Panc1 (cell line): Measurements from ENCODE around the gene MRGPRE.
"Not testable (repeated sequence)": the region's sequence is repeated elsewhere in the genome, so short reads cannot be mapped to it uniquely, and the experiment has no call there.

Experiments used
- POLR2AphosphoS5 ChIP-seq: IDR thresholded peaks from 2 replicates; pipeline ENCODE4 v1.6.1; 2012; ENCODE audit warnings: mild to moderate bottlenecking, low read depth, low read length, moderate library complexity
- TCF7L2 ChIP-seq: IDR thresholded peaks from 2 replicates; pipeline ENCODE4 v1.6.1; 2011; ENCODE audit warnings: mild to moderate bottlenecking, low read depth, low read length, inconsistent platforms
- TF ChIP-seq, protein P1 (sequence below): fragments of 450-650 bp; IDR thresholded peaks from 2 replicates; pipeline ENCODE4 v1.5.1; 2017; ENCODE audit warnings: mild to moderate bottlenecking
- TF ChIP-seq, protein P2 (sequence below), 2 experiments: IDR thresholded peaks; 2 replicates each; pipeline ENCODE4 v1.6.1; 2011 to 2012; ENCODE audit warnings: low read depth in 2 of 2, control low read depth in 1 of 2, low read length in 1 of 2, mild to moderate bottlenecking in 1 of 2, moderate library complexity in 1 of 2; ENCODE audit not compliant: insufficient read depth in 1 of 2

DNA sequence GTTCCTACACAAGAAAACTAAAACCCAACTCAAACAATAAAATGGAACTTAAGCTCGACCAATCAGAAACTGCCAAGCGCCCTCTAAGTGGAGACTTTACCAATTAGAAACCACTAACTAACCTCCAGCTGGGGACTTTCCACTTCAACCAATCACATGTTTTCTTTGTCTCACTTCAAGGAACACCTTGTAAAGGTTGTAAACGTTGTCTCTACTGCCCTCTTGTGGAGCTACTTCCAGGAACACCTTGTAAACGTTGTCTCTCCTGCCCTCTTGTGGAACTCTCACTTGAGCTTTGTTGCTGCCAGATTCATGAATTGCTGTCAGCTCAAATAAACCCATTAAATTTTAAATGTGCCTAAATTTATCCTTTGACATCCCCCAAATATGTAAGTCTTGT is 46.7 kb upstream of the MRGPRE start:
- TF ChIP-seq POLR2AphosphoS5, TCF7L2: not testable (repeated sequence)
- TF ChIP-seq, protein P1, sequence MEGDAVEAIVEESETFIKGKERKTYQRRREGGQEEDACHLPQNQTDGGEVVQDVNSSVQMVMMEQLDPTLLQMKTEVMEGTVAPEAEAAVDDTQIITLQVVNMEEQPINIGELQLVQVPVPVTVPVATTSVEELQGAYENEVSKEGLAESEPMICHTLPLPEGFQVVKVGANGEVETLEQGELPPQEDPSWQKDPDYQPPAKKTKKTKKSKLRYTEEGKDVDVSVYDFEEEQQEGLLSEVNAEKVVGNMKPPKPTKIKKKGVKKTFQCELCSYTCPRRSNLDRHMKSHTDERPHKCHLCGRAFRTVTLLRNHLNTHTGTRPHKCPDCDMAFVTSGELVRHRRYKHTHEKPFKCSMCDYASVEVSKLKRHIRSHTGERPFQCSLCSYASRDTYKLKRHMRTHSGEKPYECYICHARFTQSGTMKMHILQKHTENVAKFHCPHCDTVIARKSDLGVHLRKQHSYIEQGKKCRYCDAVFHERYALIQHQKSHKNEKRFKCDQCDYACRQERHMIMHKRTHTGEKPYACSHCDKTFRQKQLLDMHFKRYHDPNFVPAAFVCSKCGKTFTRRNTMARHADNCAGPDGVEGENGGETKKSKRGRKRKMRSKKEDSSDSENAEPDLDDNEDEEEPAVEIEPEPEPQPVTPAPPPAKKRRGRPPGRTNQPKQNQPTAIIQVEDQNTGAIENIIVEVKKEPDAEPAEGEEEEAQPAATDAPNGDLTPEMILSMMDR = not testable (repeated sequence)
- TF ChIP-seq, protein P2, sequence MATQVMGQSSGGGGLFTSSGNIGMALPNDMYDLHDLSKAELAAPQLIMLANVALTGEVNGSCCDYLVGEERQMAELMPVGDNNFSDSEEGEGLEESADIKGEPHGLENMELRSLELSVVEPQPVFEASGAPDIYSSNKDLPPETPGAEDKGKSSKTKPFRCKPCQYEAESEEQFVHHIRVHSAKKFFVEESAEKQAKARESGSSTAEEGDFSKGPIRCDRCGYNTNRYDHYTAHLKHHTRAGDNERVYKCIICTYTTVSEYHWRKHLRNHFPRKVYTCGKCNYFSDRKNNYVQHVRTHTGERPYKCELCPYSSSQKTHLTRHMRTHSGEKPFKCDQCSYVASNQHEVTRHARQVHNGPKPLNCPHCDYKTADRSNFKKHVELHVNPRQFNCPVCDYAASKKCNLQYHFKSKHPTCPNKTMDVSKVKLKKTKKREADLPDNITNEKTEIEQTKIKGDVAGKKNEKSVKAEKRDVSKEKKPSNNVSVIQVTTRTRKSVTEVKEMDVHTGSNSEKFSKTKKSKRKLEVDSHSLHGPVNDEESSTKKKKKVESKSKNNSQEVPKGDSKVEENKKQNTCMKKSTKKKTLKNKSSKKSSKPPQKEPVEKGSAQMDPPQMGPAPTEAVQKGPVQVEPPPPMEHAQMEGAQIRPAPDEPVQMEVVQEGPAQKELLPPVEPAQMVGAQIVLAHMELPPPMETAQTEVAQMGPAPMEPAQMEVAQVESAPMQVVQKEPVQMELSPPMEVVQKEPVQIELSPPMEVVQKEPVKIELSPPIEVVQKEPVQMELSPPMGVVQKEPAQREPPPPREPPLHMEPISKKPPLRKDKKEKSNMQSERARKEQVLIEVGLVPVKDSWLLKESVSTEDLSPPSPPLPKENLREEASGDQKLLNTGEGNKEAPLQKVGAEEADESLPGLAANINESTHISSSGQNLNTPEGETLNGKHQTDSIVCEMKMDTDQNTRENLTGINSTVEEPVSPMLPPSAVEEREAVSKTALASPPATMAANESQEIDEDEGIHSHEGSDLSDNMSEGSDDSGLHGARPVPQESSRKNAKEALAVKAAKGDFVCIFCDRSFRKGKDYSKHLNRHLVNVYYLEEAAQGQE (IDR thresholded peaks at IDR 0.05; ENCODE audit: insufficient read depth in 1 of 2, low read depth in 2 of 2, low read length in 1 of 2) = not testable (repeated sequence)
